Measurements from ENCODE around the gene STK11.
A peak's percentile ranks its signal among the peaks of the same experiment; 100 is the strongest.

Gene STK11

GRCh38 chr19:1247748-1248138 lies 42.2 kb downstream of the STK11 start:
- TF ChIP-seq FOXA1 (IDR thresholded peaks at IDR 0.05) (no peak), LEF1 (IDR thresholded peaks at IDR 0.05; ENCODE audit: borderline replicate concordance) (no peak), SP1 (IDR thresholded peaks at IDR 0.05) (no peak)
- ChIA-PET CTCF (interaction anchor here (4.7 kb wide), 1 partner anchor 19 kb away, joined by 149 read pairs; the partner anchor contains the start of gene CIRBP), POLR2A (interaction anchor here (10.1 kb wide), 1 partner anchor 19 kb away, joined by 375 read pairs; the partner anchor contains the start of gene CIRBP)
- no peak for DNase-seq (ENCODE audit: extremely low spot score)

- TF ChIP-seq PKNOX1 (IDR thresholded peaks at IDR 0.05) (no peak), ARNT (IDR thresholded peaks at IDR 0.05) (no peak), SP1 (IDR thresholded peaks at IDR 0.05) (no peak), FOXM1 (IDR thresholded peaks at IDR 0.05; ENCODE audit: borderline replicate concordance) (no peak)
- ChIA-PET POLR2A (interaction anchor here (0.6 to 1.0 kb wide), 3 partner anchors 15 to 21 kb away, joined by 3 to 23 read pairs (median 3); partner anchors contain the start of gene CIRBP), CTCF (interaction anchor here (1.0 kb wide), 1 partner anchor 18 kb away, joined by 5 read pairs; no protein-coding TSS in a partner anchor)
- DNase-seq (ENCODE audit: extremely low spot score), result peak; percentile 49
Measured at GRCh38 chr19:1248139-1248785, 42.7 kb downstream of the STK11 start, which contains the start of gene MIDN. TSS of gene MIDN (plus strand) at chr19:1248583. CDS start at chr19:1250297, 1,714 bp downstream.

- TF ChIP-seq FOXM1 (IDR thresholded peaks at IDR 0.05; ENCODE audit: borderline replicate concordance), result peak; percentile 68
- TF ChIP-seq ARNT (IDR thresholded peaks at IDR 0.05), result no peak
- TF ChIP-seq FOXA1 (IDR thresholded peaks at IDR 0.05), result no peak
- peak; percentile 65 for DNase-seq (ENCODE audit: extremely low spot score)
- POLR2A ChIA-PET, result interaction anchor here (0.6 to 1.0 kb wide), 3 partner anchors 15 to 20 kb away, joined by 3 to 23 read pairs (median 3); partner anchors contain the start of gene CIRBP
- CTCF ChIA-PET, result interaction anchor here (1.0 kb wide), 1 partner anchor 18 kb away, joined by 5 read pairs; no protein-coding TSS in a partner anchor
Measured at GRCh38 chr19:1248786-1249297, 43.3 kb downstream of the STK11 start.

GRCh38 chr19:1249298-1249989 lies 43.9 kb downstream of the STK11 start:
- TF ChIP-seq L3MBTL2 (conservative IDR thresholded peaks at IDR 0.05) (peak; percentile 75), TARDBP (IDR thresholded peaks at IDR 0.05) (no peak)
- POLR2A ChIA-PET, result interaction anchor here (1.0 kb wide), 2 partner anchors 16 to 20 kb away, joined by 3 to 23 read pairs (median 12); partner anchors contain the start of gene CIRBP
- peak; percentile 88 for DNase-seq (ENCODE audit: extremely low spot score)
- CTCF ChIA-PET, result interaction anchor here (1.0 kb wide), 1 partner anchor 17 kb away, joined by 5 read pairs; no protein-coding TSS in a partner anchor

GRCh38 chr19:1249990-1250436 lies 44.4 kb downstream of the STK11 start:
- TF ChIP-seq NFRKB (IDR thresholded peaks at IDR 0.05), result no peak
- TF ChIP-seq L3MBTL2 (conservative IDR thresholded peaks at IDR 0.05), result no peak
- no peak for TF ChIP-seq PKNOX1 (IDR thresholded peaks at IDR 0.05)
- TF ChIP-seq FOXK2 (IDR thresholded peaks at IDR 0.05), result no peak
- no peak for DNase-seq (ENCODE audit: extremely low spot score)
- CTCF ChIA-PET, result no interaction called here
- POLR2A ChIA-PET, result interaction anchor here (1.0 kb wide), 2 partner anchors 16 to 19 kb away, joined by 3 to 12 read pairs; partner anchors contain the start of gene CIRBP

GRCh38 chr19:1250437-1251260 lies 45.1 kb downstream of the STK11 start:
- CTCF ChIA-PET, result interaction anchor here (1.3 kb wide), 1 partner anchor 16 kb away, joined by 5 read pairs; no protein-coding TSS in a partner anchor
- DNase-seq (ENCODE audit: extremely low spot score), result peak; percentile 37
- POLR2A ChIA-PET, result interaction anchor here (0.8 to 7.8 kb wide), 6 partner anchors 10 to 25 kb away, joined by 3 to 157 read pairs (median 7); partner anchors contain the start of genes CIRBP and FAM174C
- TF ChIP-seq FOXA1 (IDR thresholded peaks at IDR 0.05) (no peak), PKNOX1 (IDR thresholded peaks at IDR 0.05) (no peak), FOXM1 (IDR thresholded peaks at IDR 0.05; ENCODE audit: borderline replicate concordance) (peak; percentile 44; the same call in 1 of the 2 replicates)

Measured in HEK293T (cell line).